Keratinocyte (primary cell): Measurements from ENCODE around the gene RASD1. TPM values are rescaled to one million over a fixed set of nuclear protein-coding genes. Genes with fewer than 3 reads are reported as not detected.

Experiments used
- DNase-seq: peaks from one replicate; pipeline ENCODE4 v3.0.0-alpha.2; 2011; ENCODE audit warnings: low read depth, missing footprints, low spot score
- FAIRE-seq: peaks from 2 replicates; lab custom pipeline; 2011; peaks lifted over from hg19 to GRCh38; lab: Jason Lieb, UNC
- H2AFZ ChIP-seq: 2 replicates; pipeline ENCODE4 v1.6.0; 2012; ENCODE audit warnings: low read length, control low read depth, inconsistent platforms; ENCODE audit not compliant: control insufficient read depth
- H3K27ac ChIP-seq: 2 replicates; pipeline ENCODE4 v1.5.1; 2011; ENCODE audit warnings: low read length; ENCODE audit not compliant: control insufficient read depth, insufficient read depth
- H3K27me3 ChIP-seq: 3 replicates; pipeline ENCODE4 v1.6.0; 2011; ENCODE audit warnings: low read length; ENCODE audit not compliant: control insufficient read depth, insufficient read depth; ENCODE audit errors: extremely low read depth
- H3K36me3 ChIP-seq, 2 experiments: 2 replicates in 1 of 2; 3 replicates in 1 of 2; pipeline ENCODE4 v1.5.1; 2011; ENCODE audit warnings: low read length in 2 of 2, mild to moderate bottlenecking in 1 of 2; ENCODE audit not compliant: control insufficient read depth in 2 of 2, insufficient read depth in 2 of 2; ENCODE audit errors: extremely low read depth in 1 of 2
- H3K4me1 ChIP-seq: 3 replicates; pipeline ENCODE4 v1.5.1; 2011; ENCODE audit warnings: low read length; ENCODE audit not compliant: control insufficient read depth, insufficient read depth; ENCODE audit errors: extremely low read depth
- H3K4me2 ChIP-seq: 3 replicates; pipeline ENCODE4 v1.6.0; 2011; ENCODE audit warnings: low read depth, low read length; ENCODE audit not compliant: control insufficient read depth, insufficient read depth; ENCODE audit errors: extremely low read depth
- H3K4me3 ChIP-seq, 3 experiments: fragments of 200-600 bp in 1 of 3; sonication (generic) in 1 of 3; 2 replicates in 2 of 3; 3 replicates in 1 of 3; pipeline ENCODE4 v1.5.1; 2011 to 2016; ENCODE audit warnings: low read length in 3 of 3, mild to moderate bottlenecking in 3 of 3, control low read depth in 2 of 3, inconsistent platforms in 1 of 3, low read depth in 1 of 3, mixed read lengths in 1 of 3, mixed run types in 1 of 3, moderate library complexity in 1 of 3; ENCODE audit not compliant: control insufficient read depth in 2 of 3, insufficient read depth in 2 of 3; ENCODE audit errors: extremely low read depth in 1 of 3
- H3K79me2 ChIP-seq: 2 replicates; pipeline ENCODE4 v1.6.0; 2012; ENCODE audit warnings: low read length; ENCODE audit not compliant: control insufficient read depth, insufficient read depth
- H3K9ac ChIP-seq: 3 replicates; pipeline ENCODE4 v1.6.0; 2011; ENCODE audit warnings: low read length; ENCODE audit not compliant: control insufficient read depth, insufficient read depth; ENCODE audit errors: extremely low read depth
- H3K9me1 ChIP-seq: 3 replicates; pipeline ENCODE4 v1.6.0; 2011; ENCODE audit warnings: low read length; ENCODE audit not compliant: control insufficient read depth, insufficient read depth; ENCODE audit errors: extremely low read depth
- H3K9me3 ChIP-seq: 2 replicates; pipeline ENCODE4 v1.5.1; 2012; ENCODE audit warnings: low read depth, low read length; ENCODE audit not compliant: control insufficient read depth
- H4K20me1 ChIP-seq: 3 replicates; pipeline ENCODE4 v1.6.0; 2011; ENCODE audit warnings: low read length; ENCODE audit not compliant: control insufficient read depth, insufficient read depth; ENCODE audit errors: extremely low read depth
- CTCF ChIP-seq, 3 experiments: IDR thresholded peaks in 1 of 3; conservative IDR thresholded peaks in 1 of 3; optimal IDR thresholded peaks in 1 of 3; 2 replicates in 2 of 3; 3 replicates in 1 of 3; pipeline versions ENCODE3 to v1.5.1; 2011; ENCODE audit warnings: low read length in 3 of 3, mild to moderate bottlenecking in 3 of 3, moderate library complexity in 2 of 3, control low read depth in 1 of 3, inconsistent platforms in 1 of 3; ENCODE audit not compliant: insufficient read depth in 2 of 3; ENCODE audit errors: extremely low read depth in 1 of 3
- EZH2 ChIP-seq: IDR thresholded peaks from one replicate; pipeline ENCODE4 v1.6.1; 2012; ENCODE audit warnings: inconsistent platforms, mild to moderate bottlenecking, low read length, moderate library complexity
- dilution Hi-C: fragments of 300-500 bp; cut with MboI; formaldehyde crosslinking; loops from one replicate; pipeline ENCODE4 v1.7.0; 2020; ENCODE audit warnings: low sequenced_read_pairs; ENCODE audit not compliant: extremely low pct_ligation_motif_present
- polyA plus RNA-seq, 5 experiments: library from polyadenylated mRNA; depleted of rRNA in 3 of 5; stranded (reverse) in 3 of 5; stranded (forward) in 1 of 5; unstranded in 1 of 5; fragments of >200 nt; gene quantifications; 1 replicate in 1 of 5; 2 replicates in 3 of 5; 3 replicates in 1 of 5; pipeline versions ENCODE4 v1.2.1 to v1.2.3, GENCODE V29; 2011 to 2012; ENCODE audit warnings: missing spikeins in 2 of 5, low read depth in 1 of 5, low replicate concordance in 1 of 5

Gene RASD1
- polyA plus RNA-seq, 1 donor (not counting 4 experiments of a cell fraction or from before 2014, with no cell fraction given) = 0.20 TPM

DNA sequence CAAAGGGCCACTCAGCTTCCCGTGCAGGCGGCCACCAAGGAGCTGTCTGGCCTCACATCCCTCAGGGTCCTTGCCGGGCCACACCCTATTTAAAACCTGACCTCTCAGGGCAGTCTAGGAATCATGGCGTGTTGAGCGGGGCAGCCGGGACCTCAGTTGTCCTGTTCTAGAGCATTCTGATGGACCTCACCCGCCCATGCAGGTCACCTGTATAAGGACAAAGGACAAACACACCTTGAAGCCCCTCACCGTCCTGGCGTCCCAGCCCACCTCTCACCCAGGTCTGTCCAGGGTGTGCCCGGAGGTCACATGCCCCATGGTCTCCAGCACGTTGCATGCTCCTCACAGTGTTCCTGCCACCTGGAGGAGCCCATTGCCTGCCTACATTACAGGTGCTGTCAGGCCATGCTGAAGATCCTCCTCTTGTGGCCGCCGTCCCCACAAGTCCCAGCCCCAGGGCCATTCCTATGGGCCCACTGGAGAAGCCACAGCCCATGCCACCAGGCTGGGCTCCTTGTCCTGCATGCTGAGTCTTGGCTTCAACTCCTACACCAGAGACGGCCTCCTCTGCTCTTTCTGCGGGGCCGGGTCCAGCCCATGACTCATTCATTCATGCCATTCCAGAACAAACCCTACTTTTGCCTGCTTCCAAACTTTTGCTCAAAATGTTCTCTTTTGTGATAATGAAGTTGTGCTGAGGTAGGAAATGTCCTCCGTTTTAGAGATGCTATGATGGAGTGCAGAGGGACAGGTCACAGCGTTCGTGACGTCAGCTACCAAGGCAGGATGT lies 49.0 kb upstream of the RASD1 start:
- Histone ChIP-seq H3K27ac (no peak overlapping the region), H3K9me1 (no peaks in the 10 kb centered on the region), H3K79me2 (no peaks in the 10 kb centered on the region), H3K4me2 (no peak overlapping the region), H3K27me3 (no peaks in the 10 kb centered on the region), H4K20me1 (peaks cover 7% of the 10 kb centered on the region), H3K4me3 (no peak overlapping the region), H3K4me1 (no peaks in the 10 kb centered on the region), H3K9ac (no peak overlapping the region), H2AFZ (no peak overlapping the region), H3K9me3 (no peaks in the 10 kb centered on the region), H3K36me3 (no peaks in the 10 kb centered on the region)
- dilution Hi-C loops = no loop called here
- DNase-seq = no peak
- TF ChIP-seq EZH2 (no peak), CTCF (optimal IDR thresholded peaks at IDR 0.05 in 1 of 3, IDR thresholded peaks at IDR 0.05 in 1 of 3, conservative IDR thresholded peaks at IDR 0.05 in 1 of 3; ENCODE audit: extremely low read depth in 1 of 3, insufficient read depth in 2 of 3, low read length in 3 of 3) (no peak)
- no peak for FAIRE-seq

DNA sequence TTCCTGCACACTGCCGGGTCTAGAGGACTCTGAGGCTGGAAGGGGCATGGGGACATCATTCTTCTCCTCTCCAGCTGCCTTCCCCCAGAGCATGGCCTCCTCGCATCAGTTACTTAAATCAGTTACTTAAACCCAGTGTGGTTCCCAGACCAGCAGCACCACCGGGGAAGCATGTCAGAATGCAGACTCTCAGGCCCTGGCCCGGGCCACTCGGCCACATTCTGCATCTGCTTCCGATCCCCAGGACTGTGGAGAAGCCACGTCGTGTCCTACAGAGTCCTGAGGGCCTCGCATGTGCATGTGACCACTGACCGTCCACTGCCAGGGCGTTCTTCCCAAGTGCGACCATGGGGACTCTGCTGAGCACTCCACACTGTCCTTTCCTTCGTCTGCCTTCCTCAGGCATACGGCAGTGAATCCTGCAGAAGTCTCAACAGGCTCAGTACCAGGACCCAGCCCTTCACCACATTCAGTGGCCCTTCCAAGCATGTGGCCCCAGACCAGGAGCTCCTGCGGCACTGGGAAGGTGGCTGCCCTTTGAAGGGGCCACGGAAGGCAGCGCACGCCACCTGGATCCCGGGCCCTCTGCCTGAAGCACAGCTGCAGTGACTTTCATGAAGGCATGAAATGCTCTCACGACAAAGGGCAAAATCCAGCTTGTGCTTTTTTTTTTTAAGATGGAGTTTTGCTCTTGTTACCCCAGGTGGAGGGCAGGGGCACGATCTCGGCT lies 46.9 kb upstream of the RASD1 start:
- Histone ChIP-seq H3K79me2 (no peaks in the 10 kb centered on the region), H3K9ac (no peak overlapping the region), H3K27ac (no peak overlapping the region), H3K4me3 (no peak overlapping the region), H3K9me3 (no peaks in the 10 kb centered on the region), H3K9me1 (no peaks in the 10 kb centered on the region), H4K20me1 (peaks cover 7% of the 10 kb centered on the region), H3K36me3 (no peaks in the 10 kb centered on the region), H2AFZ (no peak overlapping the region), H3K4me2 (no peak overlapping the region), H3K4me1 (no peaks in the 10 kb centered on the region), H3K27me3 (no peaks in the 10 kb centered on the region)
- DNase-seq (no peak), FAIRE-seq (no peak)
- dilution Hi-C loops = no loop called here
- TF ChIP-seq EZH2 = no peak
- no peak for TF ChIP-seq CTCF (optimal IDR thresholded peaks at IDR 0.05 in 1 of 3, IDR thresholded peaks at IDR 0.05 in 1 of 3, conservative IDR thresholded peaks at IDR 0.05 in 1 of 3; ENCODE audit: extremely low read depth in 1 of 3, insufficient read depth in 2 of 3, low read length in 3 of 3)
